Kidney epithelial cell (primary cell): ENCODE data around the gene DHRS1. TPM values are rescaled to one million over a fixed set of nuclear protein-coding genes. Genes with fewer than 3 reads are reported as not detected.

ENCODE experiments used
- DNase-seq: peaks from one replicate; pipeline ENCODE4 v3.0.0-alpha.2; 2010; ENCODE audit warnings: low read depth
- H3K27me3 ChIP-seq: 2 replicates; pipeline ENCODE4 v1.6.0; 2011; ENCODE audit warnings: low read length; ENCODE audit not compliant: control insufficient read depth, insufficient read depth
- H3K36me3 ChIP-seq: 2 replicates; pipeline ENCODE4 v1.5.1; 2011; ENCODE audit warnings: low read length; ENCODE audit not compliant: control insufficient read depth, insufficient read depth
- H3K4me3 ChIP-seq: 2 replicates; pipeline ENCODE4 v1.5.1; 2011; ENCODE audit warnings: low read depth, mild to moderate bottlenecking, control low read depth, low read length
- total RNA-seq: library from RNA; depleted of rRNA; stranded (reverse); fragments of >200 nt; gene quantifications from 2 replicates; pipeline ENCODE4 v1.2.3, GENCODE V29; 2015
- TF ChIP-seq, protein P1 (sequence below): IDR thresholded peaks from 2 replicates; pipeline ENCODE4 v1.5.1; 2011; ENCODE audit warnings: mild to moderate bottlenecking, moderate library complexity, low read length, control low read depth, inconsistent platforms; ENCODE audit not compliant: insufficient read depth, poor library complexity, severe bottlenecking

The DHRS1 gene
- total RNA-seq, 1 donor from 2014 or later, result 44.9 TPM

GRCh38 chr14:24278424-24278823 lies 21.2 kb downstream of the DHRS1 start:
- TF ChIP-seq, protein P1, sequence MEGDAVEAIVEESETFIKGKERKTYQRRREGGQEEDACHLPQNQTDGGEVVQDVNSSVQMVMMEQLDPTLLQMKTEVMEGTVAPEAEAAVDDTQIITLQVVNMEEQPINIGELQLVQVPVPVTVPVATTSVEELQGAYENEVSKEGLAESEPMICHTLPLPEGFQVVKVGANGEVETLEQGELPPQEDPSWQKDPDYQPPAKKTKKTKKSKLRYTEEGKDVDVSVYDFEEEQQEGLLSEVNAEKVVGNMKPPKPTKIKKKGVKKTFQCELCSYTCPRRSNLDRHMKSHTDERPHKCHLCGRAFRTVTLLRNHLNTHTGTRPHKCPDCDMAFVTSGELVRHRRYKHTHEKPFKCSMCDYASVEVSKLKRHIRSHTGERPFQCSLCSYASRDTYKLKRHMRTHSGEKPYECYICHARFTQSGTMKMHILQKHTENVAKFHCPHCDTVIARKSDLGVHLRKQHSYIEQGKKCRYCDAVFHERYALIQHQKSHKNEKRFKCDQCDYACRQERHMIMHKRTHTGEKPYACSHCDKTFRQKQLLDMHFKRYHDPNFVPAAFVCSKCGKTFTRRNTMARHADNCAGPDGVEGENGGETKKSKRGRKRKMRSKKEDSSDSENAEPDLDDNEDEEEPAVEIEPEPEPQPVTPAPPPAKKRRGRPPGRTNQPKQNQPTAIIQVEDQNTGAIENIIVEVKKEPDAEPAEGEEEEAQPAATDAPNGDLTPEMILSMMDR, result no peak
- Histone ChIP-seq H3K27me3 (no peaks in the 10 kb centered on the region), H3K4me3 (no peak overlapping the region), H3K36me3 (no peaks in the 10 kb centered on the region)
- no peak for DNase-seq

DNA sequence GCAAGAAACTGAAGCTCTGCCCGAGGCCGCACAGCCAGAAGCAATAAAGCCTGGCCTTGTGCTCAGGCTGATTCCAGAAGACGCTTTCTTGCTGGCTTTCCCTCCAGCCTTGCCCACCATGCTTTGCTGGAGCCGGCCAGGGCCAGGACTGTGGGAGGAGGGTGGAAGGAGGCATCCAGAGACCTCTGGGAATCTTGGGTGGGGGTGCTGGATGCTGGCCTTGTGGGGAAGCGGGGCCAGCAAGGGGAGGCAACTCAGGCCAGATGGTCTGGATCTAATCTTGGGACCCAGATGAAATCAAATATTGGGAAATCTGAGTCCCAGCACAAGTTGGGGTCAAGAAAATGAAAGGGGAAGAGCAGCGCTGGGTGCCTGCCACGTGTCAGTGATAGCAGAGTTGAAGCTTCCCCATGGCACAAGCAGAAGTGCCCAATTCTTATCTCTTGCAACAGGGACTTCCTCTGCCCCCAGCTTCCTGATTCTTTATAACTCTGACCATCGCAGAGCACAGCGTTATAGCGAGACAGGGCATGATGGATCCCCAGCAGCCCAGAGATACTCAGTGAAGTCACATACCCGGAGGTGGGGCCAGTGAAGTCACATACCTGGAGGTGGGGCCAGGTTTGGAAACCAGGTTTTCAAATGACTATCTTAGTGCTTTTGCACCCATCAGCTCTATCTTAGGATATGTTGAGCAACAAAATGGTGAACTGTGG lies 21.8 kb downstream of the DHRS1 start:
- no peak for DNase-seq
- H3K27me3 ChIP-seq, result no peaks in the 10 kb centered on the region
- TF ChIP-seq, protein P1, result no peak
- H3K36me3 ChIP-seq, result no peaks in the 10 kb centered on the region
- H3K4me3 ChIP-seq, result no peak overlapping the region

DNA sequence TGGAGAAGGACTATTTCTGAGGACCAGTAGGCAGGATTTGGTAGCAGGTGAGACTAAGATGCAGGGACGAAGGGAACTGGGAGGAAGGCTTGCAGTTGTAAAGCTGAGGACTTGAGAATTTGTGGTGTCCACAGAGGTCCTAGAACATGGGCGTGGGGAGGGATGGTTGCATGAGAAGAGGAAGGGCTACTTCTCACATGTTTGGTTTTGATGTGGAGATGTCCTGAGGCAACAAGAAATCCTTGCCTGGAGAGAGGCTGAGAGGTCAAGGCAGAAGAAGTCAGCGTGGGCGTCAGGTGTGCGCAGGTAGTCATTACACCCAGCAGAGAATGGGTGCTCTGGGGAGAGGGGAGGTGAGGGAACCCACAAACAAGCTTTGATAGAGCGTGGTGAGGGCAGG lies 22.5 kb downstream of the DHRS1 start:
- H3K27me3 ChIP-seq, result no peaks in the 10 kb centered on the region
- no peak for DNase-seq
- TF ChIP-seq, protein P1, result no peak

DNA sequence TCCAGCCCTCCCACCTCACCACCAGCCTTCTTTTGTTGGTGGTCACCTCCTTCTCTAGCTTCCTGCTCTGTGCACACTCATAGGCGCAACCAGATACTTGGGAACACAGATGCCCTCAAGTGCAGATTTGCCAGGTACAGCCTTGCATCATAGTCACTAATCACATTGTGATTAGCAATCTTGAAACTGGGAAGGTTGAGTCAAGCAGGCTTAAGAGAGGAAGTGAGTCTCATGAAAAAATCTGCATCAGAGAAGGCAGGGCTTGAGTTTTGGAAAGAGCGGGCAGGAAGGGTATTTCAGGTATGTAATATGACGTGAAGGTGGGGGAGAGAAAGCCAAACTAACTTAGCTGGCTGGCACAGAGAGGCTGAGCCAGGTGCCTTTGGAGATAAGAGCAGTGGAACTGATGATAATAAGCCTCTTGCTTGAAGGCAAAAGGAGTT lies 25.5 kb downstream of the DHRS1 start:
- peak; percentile 32 for DNase-seq
- TF ChIP-seq, protein P1, result no peak
- H3K27me3 ChIP-seq, result no peaks in the 10 kb centered on the region
- H3K4me3 ChIP-seq, result no peak overlapping the region
- H3K36me3 ChIP-seq, result peaks cover 2% of the 10 kb centered on the region

More for the DNA sequence above, 22.5 kb downstream of the DHRS1 start:
- H3K36me3 ChIP-seq, result no peaks in the 10 kb centered on the region
- H3K4me3 ChIP-seq, result no peak overlapping the region

DNA sequence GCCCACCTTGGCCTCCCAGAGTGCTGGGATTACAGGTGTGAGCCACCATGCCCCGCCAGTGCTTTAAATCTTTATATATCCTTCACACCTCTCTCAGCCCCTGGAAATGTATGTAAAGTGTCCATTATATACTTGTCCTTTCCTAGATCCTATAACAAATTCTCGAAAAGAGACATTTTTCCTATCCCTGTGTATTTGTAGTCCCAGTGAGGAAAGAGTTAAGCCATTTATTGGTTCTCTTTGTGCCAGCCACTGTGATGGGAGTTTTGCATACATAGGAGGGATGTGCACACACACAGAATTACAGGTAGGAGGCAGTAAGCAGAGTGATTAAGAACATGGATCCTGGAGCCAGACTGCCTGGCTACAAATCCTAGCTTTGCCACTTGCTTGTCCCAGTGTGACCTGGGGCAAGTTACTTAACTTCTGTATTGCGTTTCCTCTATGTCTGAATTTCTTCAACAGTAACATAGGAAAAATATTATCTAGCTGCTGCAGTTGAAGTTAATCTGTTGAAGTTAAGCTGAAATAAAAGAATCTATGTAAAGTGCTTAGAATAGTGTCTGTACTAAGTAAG lies 26.1 kb downstream of the DHRS1 start:
- TF ChIP-seq, protein P1, result peak; percentile 11
- no peak overlapping the region for H3K4me3 ChIP-seq
- DNase-seq, result no peak

More for the DNA sequence above, 26.1 kb downstream of the DHRS1 start:
- no peaks in the 10 kb centered on the region for H3K27me3 ChIP-seq
- H3K36me3 ChIP-seq, result peaks cover 2% of the 10 kb centered on the region
